Prostate gland (tissue), 2 donors: ENCODE data around the gene P3H2.

Experiments used
- CTCF ChIP-seq, 4 experiments: fragments of 200-600 bp in 2 of 4; fragments of 450-650 bp in 2 of 4; sonication (generic) in 2 of 4; IDR thresholded peaks; 1 replicate in 3 of 4; 2 replicates in 1 of 4; pipeline ENCODE4 v1.5.1; 2016 to 2019; ENCODE audit warnings: antibody characterized with exemption in 4 of 4, mild to moderate bottlenecking in 2 of 4, moderate library complexity in 2 of 4
- POLR2A ChIP-seq: fragments of 450-650 bp; IDR thresholded peaks from one replicate; pipeline ENCODE4 v1.6.1; 2016; ENCODE audit warnings: antibody characterized with exemption, mild to moderate bottlenecking

DNA sequence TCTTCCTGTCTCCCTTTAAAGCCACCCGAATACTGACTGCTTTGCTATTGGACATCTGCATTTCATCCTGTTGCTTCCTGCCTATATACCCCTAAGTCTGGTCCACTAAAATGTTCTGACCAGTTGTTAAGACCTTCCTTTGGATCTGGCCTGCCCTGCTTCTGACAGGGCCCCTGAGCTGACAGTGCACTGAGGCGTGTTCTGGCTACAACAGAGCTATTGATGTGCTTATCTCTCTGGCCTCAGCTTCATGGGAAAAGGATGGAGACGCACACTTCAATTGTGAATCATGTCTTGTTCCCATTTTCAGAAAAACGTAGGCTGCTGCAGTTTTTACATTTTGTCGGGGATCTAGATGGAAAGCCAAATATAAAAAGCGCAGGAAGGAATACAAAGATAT, 7.1 kb upstream of the P3H2 start:
- no peak for TF ChIP-seq CTCF (IDR thresholded peaks at IDR 0.05)
- TF ChIP-seq POLR2A = no peak
